ENCODE data around the gene NUBP2.

Gene NUBP2

GRCh38 chr16:1782408-1783264 lies at the start of gene NUBP2, which contains the start of gene SPSB3:
Gene NUBP2 (plus strand): TSS chr16:1782960. CDS start chr16:1783021, 61 bp downstream.
Gene SPSB3 (minus strand): TSS chr16:1782571. CDS start chr16:1781483, 1,088 bp downstream.
- peak; percentile 98 for DNase-seq (ENCODE audit: low read depth)

GRCh38 chr16:1734123-1734522 lies 48.6 kb upstream of the NUBP2 start:
- no peak for DNase-seq (ENCODE audit: low read depth)

- DNase-seq (ENCODE audit: low read depth) = no peak
These were observed 47.9 kb upstream of the NUBP2 start for GRCh38 chr16:1734816-1735215.

- DNase-seq (ENCODE audit: low read depth) = no peak
These were observed 42.5 kb upstream of the NUBP2 start for GRCh38 chr16:1740234-1740633.

GRCh38 chr16:1740781-1741490 lies 41.8 kb upstream of the NUBP2 start:
- DNase-seq (ENCODE audit: low read depth) = no peak

- no peak for DNase-seq (ENCODE audit: low read depth)
These were observed 41.1 kb upstream of the NUBP2 start for GRCh38 chr16:1741553-1742165.

GRCh38 chr16:1743376-1744337 lies 39.1 kb upstream of the NUBP2 start:
- DNase-seq (ENCODE audit: low read depth) = no peak

- DNase-seq (ENCODE audit: low read depth) = no peak
These were observed 38.4 kb upstream of the NUBP2 start for GRCh38 chr16:1744338-1744840.

- DNase-seq (ENCODE audit: low read depth) = no peak
These were observed 37.4 kb upstream of the NUBP2 start for GRCh38 chr16:1745181-1745899.

GRCh38 chr16:1745900-1746692 lies 36.7 kb upstream of the NUBP2 start:
- no peak for DNase-seq (ENCODE audit: low read depth)

GRCh38 chr16:1746693-1747195 lies 36.0 kb upstream of the NUBP2 start:
- DNase-seq (ENCODE audit: low read depth) = no peak

GRCh38 chr16:1747934-1748333 lies 34.8 kb upstream of the NUBP2 start:
- no peak for DNase-seq (ENCODE audit: low read depth)

GRCh38 chr16:1749152-1750117 lies 33.3 kb upstream of the NUBP2 start:
- DNase-seq (ENCODE audit: low read depth) = no peak

- no peak for DNase-seq (ENCODE audit: low read depth)
These were observed 30.8 kb upstream of the NUBP2 start for GRCh38 chr16:1751946-1752345.

GRCh38 chr16:1752853-1753252 lies 29.9 kb upstream of the NUBP2 start:
- DNase-seq (ENCODE audit: low read depth) = no peak

GRCh38 chr16:1754204-1754603 lies 28.6 kb upstream of the NUBP2 start:
- DNase-seq (ENCODE audit: low read depth) = no peak

GRCh38 chr16:1757714-1758461 lies 24.9 kb upstream of the NUBP2 start:
- DNase-seq (ENCODE audit: low read depth) = no peak

GRCh38 chr16:1758923-1759322 lies 23.8 kb upstream of the NUBP2 start:
- no peak for DNase-seq (ENCODE audit: low read depth)
